Measurements from ENCODE around the gene MAP3K15.

DNA sequence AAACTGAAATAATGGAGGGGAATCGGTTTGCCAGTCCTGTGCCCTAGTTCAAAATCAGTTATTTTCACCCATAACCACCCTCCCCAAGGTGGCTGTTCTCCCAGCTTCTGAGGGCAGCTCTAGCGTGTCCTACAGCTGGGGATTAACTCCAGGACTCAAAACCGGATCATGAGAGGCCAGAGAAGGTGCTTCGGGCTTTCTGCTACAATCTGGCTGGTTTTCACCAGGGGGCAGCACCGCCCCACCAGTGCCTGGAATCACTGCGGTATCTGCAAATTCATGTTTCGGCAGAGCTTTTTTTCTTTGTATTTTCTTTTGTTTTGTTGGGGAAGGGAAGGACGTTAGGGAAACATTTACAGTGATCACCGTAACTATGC lies 143.2 kb downstream of the MAP3K15 start:
- TF ChIP-seq, protein P1, sequence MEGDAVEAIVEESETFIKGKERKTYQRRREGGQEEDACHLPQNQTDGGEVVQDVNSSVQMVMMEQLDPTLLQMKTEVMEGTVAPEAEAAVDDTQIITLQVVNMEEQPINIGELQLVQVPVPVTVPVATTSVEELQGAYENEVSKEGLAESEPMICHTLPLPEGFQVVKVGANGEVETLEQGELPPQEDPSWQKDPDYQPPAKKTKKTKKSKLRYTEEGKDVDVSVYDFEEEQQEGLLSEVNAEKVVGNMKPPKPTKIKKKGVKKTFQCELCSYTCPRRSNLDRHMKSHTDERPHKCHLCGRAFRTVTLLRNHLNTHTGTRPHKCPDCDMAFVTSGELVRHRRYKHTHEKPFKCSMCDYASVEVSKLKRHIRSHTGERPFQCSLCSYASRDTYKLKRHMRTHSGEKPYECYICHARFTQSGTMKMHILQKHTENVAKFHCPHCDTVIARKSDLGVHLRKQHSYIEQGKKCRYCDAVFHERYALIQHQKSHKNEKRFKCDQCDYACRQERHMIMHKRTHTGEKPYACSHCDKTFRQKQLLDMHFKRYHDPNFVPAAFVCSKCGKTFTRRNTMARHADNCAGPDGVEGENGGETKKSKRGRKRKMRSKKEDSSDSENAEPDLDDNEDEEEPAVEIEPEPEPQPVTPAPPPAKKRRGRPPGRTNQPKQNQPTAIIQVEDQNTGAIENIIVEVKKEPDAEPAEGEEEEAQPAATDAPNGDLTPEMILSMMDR (IDR thresholded peaks at IDR 0.05; ENCODE audit: insufficient read depth, low read depth, low read length): peak; percentile 59
- no peak for TF ChIP-seq EZH2 (IDR thresholded peaks at IDR 0.05; ENCODE audit: insufficient read depth, low read length)
